ENCODE measurements around the gene RIMBP2.

DNA sequence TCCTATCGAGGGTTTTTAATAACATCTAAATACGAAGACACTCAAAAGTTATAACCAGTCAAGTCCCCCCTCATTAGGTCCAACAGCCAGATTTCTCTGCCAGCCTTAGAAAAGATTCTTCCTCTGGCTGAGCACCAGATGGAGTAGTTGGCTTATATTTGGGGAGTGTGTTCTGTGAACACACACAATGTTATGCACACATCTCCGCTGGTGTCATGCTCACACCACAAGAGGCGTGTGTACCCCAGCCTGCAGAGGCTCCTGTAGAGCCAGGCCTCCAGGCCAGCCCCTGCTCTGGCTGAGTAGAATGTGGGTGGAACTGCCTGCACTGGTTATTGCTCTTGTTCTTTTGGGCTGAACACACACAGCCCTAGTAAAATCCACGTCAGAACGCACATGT, 314.4 kb downstream of the RIMBP2 start:
- TF ChIP-seq, protein P1, sequence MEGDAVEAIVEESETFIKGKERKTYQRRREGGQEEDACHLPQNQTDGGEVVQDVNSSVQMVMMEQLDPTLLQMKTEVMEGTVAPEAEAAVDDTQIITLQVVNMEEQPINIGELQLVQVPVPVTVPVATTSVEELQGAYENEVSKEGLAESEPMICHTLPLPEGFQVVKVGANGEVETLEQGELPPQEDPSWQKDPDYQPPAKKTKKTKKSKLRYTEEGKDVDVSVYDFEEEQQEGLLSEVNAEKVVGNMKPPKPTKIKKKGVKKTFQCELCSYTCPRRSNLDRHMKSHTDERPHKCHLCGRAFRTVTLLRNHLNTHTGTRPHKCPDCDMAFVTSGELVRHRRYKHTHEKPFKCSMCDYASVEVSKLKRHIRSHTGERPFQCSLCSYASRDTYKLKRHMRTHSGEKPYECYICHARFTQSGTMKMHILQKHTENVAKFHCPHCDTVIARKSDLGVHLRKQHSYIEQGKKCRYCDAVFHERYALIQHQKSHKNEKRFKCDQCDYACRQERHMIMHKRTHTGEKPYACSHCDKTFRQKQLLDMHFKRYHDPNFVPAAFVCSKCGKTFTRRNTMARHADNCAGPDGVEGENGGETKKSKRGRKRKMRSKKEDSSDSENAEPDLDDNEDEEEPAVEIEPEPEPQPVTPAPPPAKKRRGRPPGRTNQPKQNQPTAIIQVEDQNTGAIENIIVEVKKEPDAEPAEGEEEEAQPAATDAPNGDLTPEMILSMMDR (IDR thresholded peaks at IDR 0.05; ENCODE audit: low read depth, low read length), result no peak
- no peak for TF ChIP-seq EZH2phosphoT487 (IDR thresholded peaks at IDR 0.05; ENCODE audit: low read depth)

Data from OCI-LY3 (cell line).